HepG2 (cell line): ENCODE measurements around the gene TOX4. TPM values are rescaled to one million over a fixed set of nuclear protein-coding genes. Genes with fewer than 3 reads are reported as not detected.
A peak's percentile ranks its signal among the peaks of the same experiment; 100 is the strongest.

Source experiments
- ATF7 ChIP-seq, 2 experiments: fragments of 450-650 bp in 1 of 2; sonication (generic) in 1 of 2; formaldehyde crosslinking in 1 of 2; IDR thresholded peaks; 2 replicates each; pipeline versions ENCODE4 v1.4.0 to v1.6.1; 2016 to 2020; ENCODE audit warnings: antibody characterized with exemption in 1 of 2, mild to moderate bottlenecking in 1 of 2, missing genetic modification reagents in 1 of 2
- CEBPG ChIP-seq: IDR thresholded peaks from 2 replicates; pipeline ENCODE4 v1.6.1; 2016
- GABPA ChIP-seq, 2 experiments: IDR thresholded peaks; 2 replicates each; pipeline ENCODE4 v1.6.1; 2011 to 2016; ENCODE audit warnings: low read depth in 2 of 2, low read length in 1 of 2, missing biosample characterization in 1 of 2, missing genetic modification characterization in 1 of 2
- HOXA7 ChIP-seq: sonication (generic); formaldehyde crosslinking; IDR thresholded peaks from 2 replicates; pipeline ENCODE4 v1.8.1; 2022; ENCODE audit warnings: mild to moderate bottlenecking, missing genetic modification reagents, moderate library complexity
- IRX3 ChIP-seq: sonication (generic); formaldehyde crosslinking; IDR thresholded peaks from 2 replicates; pipeline ENCODE4 v1.8.1; 2023; ENCODE audit warnings: mild to moderate bottlenecking, low read depth, missing genetic modification reagents, borderline replicate concordance
- MIER2 ChIP-seq: IDR thresholded peaks from 2 replicates; pipeline ENCODE4 v1.6.1; 2016; ENCODE audit warnings: missing biosample characterization, missing genetic modification reagents
- NBN ChIP-seq: fragments of 450-650 bp; conservative IDR thresholded peaks from 2 replicates; pipeline ENCODE4 v1.6.1; 2017
- NFATC3 ChIP-seq: sonication (generic); formaldehyde crosslinking; IDR thresholded peaks from 2 replicates; pipeline ENCODE4 v1.5.1; 2020; ENCODE audit warnings: mild to moderate bottlenecking, missing genetic modification reagents
- POLR2A ChIP-seq, 2 experiments: IDR thresholded peaks; 2 replicates each; pipeline ENCODE4 v1.6.1; 2011; ENCODE audit warnings: low read depth in 2 of 2, low read length in 2 of 2, mild to moderate bottlenecking in 1 of 2, moderate library complexity in 1 of 2; ENCODE audit not compliant: insufficient read depth in 1 of 2
- SALL1 ChIP-seq: sonication (generic); formaldehyde crosslinking; IDR thresholded peaks from 2 replicates; pipeline ENCODE4 v1.8.0; 2022; ENCODE audit warnings: mild to moderate bottlenecking, missing genetic modification reagents
- SNRNP70 ChIP-seq: fragments of 200-400 bp; formaldehyde crosslinking; IDR thresholded peaks from 2 replicates; pipeline ENCODE4 v1.6.1; 2017; ENCODE audit warnings: mild to moderate bottlenecking, low read depth, low read length, moderate library complexity
- TARDBP ChIP-seq: sonication (generic); formaldehyde crosslinking; IDR thresholded peaks from 2 replicates; pipeline ENCODE4 v1.8.0; 2022; ENCODE audit warnings: mild to moderate bottlenecking, missing genetic modification reagents
- TIGD3 ChIP-seq: sonication (generic); formaldehyde crosslinking; IDR thresholded peaks from 2 replicates; pipeline ENCODE4 v1.5.1; 2020; ENCODE audit warnings: mild to moderate bottlenecking, missing genetic modification reagents, borderline replicate concordance
- ZNF230 ChIP-seq: sonication (generic); formaldehyde crosslinking; IDR thresholded peaks from 2 replicates; pipeline ENCODE4 v1.4.0; 2020; ENCODE audit warnings: mild to moderate bottlenecking, missing genetic modification reagents
- ZNF232 ChIP-seq: sonication (generic); formaldehyde crosslinking; IDR thresholded peaks from 2 replicates; pipeline ENCODE4 v1.4.0; 2020; ENCODE audit warnings: missing genetic modification reagents, borderline replicate concordance
- ZNF317 ChIP-seq: sonication (generic); formaldehyde crosslinking; IDR thresholded peaks from 2 replicates; pipeline ENCODE4 v1.5.0; 2020; ENCODE audit warnings: mild to moderate bottlenecking, missing genetic modification reagents
- ZNF331 ChIP-seq: sonication (generic); formaldehyde crosslinking; IDR thresholded peaks from 2 replicates; pipeline ENCODE4 v1.4.0; 2020; ENCODE audit warnings: missing genetic modification reagents
- ZNF333 ChIP-seq: sonication (generic); formaldehyde crosslinking; IDR thresholded peaks from 2 replicates; pipeline ENCODE4 v1.4.0; 2020; ENCODE audit warnings: mild to moderate bottlenecking, missing genetic modification reagents, borderline replicate concordance
- ZNF468 ChIP-seq: sonication (generic); formaldehyde crosslinking; IDR thresholded peaks from 2 replicates; pipeline ENCODE4 v1.8.0; 2022; ENCODE audit warnings: mild to moderate bottlenecking, moderate library complexity, missing genetic modification reagents
- ZNF556 ChIP-seq: sonication (generic); formaldehyde crosslinking; IDR thresholded peaks from 2 replicates; pipeline ENCODE4 v1.4.0; 2020; ENCODE audit warnings: mild to moderate bottlenecking, missing genetic modification reagents, borderline replicate concordance
- ZNF839 ChIP-seq: sonication (generic); formaldehyde crosslinking; IDR thresholded peaks from 2 replicates; pipeline ENCODE4 v1.4.0; 2020; ENCODE audit warnings: missing genetic modification reagents, mild to moderate bottlenecking, borderline replicate concordance
- ZZZ3 ChIP-seq: sonication (generic); formaldehyde crosslinking; IDR thresholded peaks from 2 replicates; pipeline ENCODE4 v1.4.0; 2020; ENCODE audit warnings: missing genetic modification reagents, mild to moderate bottlenecking, borderline replicate concordance
- polyA plus RNA-seq, 8 experiments: library from polyadenylated mRNA; depleted of rRNA in 3 of 8; stranded (reverse) in 7 of 8; unstranded in 1 of 8; fragments of >200 nt; fragmentation: Illumina TruSeq in 4 of 8; extraction: Trizol in 4 of 8; gene quantifications; 2 replicates each; pipeline versions ENCODE4 v1.2.1 to v1.2.3, GENCODE V29; 2011 to 2016; ENCODE audit warnings: low read depth in 4 of 8, missing spikeins in 1 of 8, mixed read lengths in 1 of 8; ENCODE audit not compliant: insufficient read depth in 1 of 8
- total RNA-seq, 5 experiments: library from RNA; depleted of rRNA; stranded (reverse); fragments of >200 nt; fragmentation: Illumina TruSeq; extraction: Trizol; gene quantifications; 2 replicates each; pipeline ENCODE4 v1.2.3, GENCODE V29; 2016; ENCODE audit warnings: low read depth in 1 of 5
- TF ChIP-seq, protein P1 (sequence below): sonication (generic); formaldehyde crosslinking; IDR thresholded peaks from 2 replicates; pipeline ENCODE4 v1.9.0; 2021; ENCODE audit warnings: missing genetic modification reagents, borderline replicate concordance
- TF ChIP-seq, protein P2 (sequence below): sonication (generic); formaldehyde crosslinking; IDR thresholded peaks from 2 replicates; pipeline ENCODE4 v1.8.0; 2022; ENCODE audit warnings: missing genetic modification reagents, mild to moderate bottlenecking, borderline replicate concordance

Gene TOX4
- total and polyA plus RNA-seq, 2 of the 13 experiments (the other 11 are each of a cell fraction or from before 2014, with no cell fraction given): 71.8 to 163 TPM

- no peak for TF ChIP-seq ZNF556
- TF ChIP-seq ZNF839 (CRISPR knock-in tag): no peak
- TF ChIP-seq ZZZ3: no peak
- TF ChIP-seq NFATC3 (CRISPR knock-in tag): no peak
- TF ChIP-seq ZNF333 (CRISPR knock-in tag): no peak
- no peak for TF ChIP-seq TIGD3 (CRISPR knock-in tag)
- TF ChIP-seq CEBPG (CRISPR knock-in tag): peak; percentile 40; the same call in 1 of the 2 replicates
- no peak for TF ChIP-seq NBN
- TF ChIP-seq, protein P1, sequence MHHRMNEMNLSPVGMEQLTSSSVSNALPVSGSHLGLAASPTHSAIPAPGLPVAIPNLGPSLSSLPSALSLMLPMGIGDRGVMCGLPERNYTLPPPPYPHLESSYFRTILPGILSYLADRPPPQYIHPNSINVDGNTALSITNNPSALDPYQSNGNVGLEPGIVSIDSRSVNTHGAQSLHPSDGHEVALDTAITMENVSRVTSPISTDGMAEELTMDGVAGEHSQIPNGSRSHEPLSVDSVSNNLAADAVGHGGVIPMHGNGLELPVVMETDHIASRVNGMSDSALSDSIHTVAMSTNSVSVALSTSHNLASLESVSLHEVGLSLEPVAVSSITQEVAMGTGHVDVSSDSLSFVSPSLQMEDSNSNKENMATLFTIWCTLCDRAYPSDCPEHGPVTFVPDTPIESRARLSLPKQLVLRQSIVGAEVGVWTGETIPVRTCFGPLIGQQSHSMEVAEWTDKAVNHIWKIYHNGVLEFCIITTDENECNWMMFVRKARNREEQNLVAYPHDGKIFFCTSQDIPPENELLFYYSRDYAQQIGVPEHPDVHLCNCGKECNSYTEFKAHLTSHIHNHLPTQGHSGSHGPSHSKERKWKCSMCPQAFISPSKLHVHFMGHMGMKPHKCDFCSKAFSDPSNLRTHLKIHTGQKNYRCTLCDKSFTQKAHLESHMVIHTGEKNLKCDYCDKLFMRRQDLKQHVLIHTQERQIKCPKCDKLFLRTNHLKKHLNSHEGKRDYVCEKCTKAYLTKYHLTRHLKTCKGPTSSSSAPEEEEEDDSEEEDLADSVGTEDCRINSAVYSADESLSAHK (CRISPR knock-in tag): no peak
- no peak for TF ChIP-seq MIER2 (CRISPR knock-in tag)
- TF ChIP-seq ZNF317 (CRISPR knock-in tag): peak; percentile 20; the same call in 1 of the 2 replicates
- TF ChIP-seq ZNF331 (CRISPR knock-in tag): peak; percentile 45; the same call in 1 of the 2 replicates
- no peak for TF ChIP-seq ZNF230 (CRISPR knock-in tag)
- no peak for TF ChIP-seq TARDBP
- 0 out of 4 replicates have a peak, but pooled peaks of 1 of the 2 experiments have one; percentile 3 for TF ChIP-seq POLR2A (IDR thresholded peaks at IDR 0.05; ENCODE audit: insufficient read depth in 1 of 2, low read depth in 2 of 2, low read length in 2 of 2)
- TF ChIP-seq ZNF232: 0 out of 2 replicates have a peak, but pooled peaks have one; percentile 28
- no peak for TF ChIP-seq ZNF468 (CRISPR knock-in tag)
- TF ChIP-seq IRX3: no peak
- TF ChIP-seq SNRNP70: no peak
- TF ChIP-seq, protein P2, sequence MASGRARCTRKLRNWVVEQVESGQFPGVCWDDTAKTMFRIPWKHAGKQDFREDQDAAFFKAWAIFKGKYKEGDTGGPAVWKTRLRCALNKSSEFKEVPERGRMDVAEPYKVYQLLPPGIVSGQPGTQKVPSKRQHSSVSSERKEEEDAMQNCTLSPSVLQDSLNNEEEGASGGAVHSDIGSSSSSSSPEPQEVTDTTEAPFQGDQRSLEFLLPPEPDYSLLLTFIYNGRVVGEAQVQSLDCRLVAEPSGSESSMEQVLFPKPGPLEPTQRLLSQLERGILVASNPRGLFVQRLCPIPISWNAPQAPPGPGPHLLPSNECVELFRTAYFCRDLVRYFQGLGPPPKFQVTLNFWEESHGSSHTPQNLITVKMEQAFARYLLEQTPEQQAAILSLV (CRISPR knock-in tag): no peak
- no peak for TF ChIP-seq GABPA (IDR thresholded peaks at IDR 0.05; ENCODE audit: low read depth, low read length)
- TF ChIP-seq GABPA (CRISPR knock-in tag; IDR thresholded peaks at IDR 0.05; ENCODE audit: low read depth): no peak
- no peak for TF ChIP-seq HOXA7 (CRISPR knock-in tag)
- TF ChIP-seq SALL1 (CRISPR knock-in tag): no peak; the same call in 1 of the 2 replicates
- TF ChIP-seq ATF7 (IDR thresholded peaks at IDR 0.05): no peak
- no peak for TF ChIP-seq ATF7 (CRISPR knock-in tag; IDR thresholded peaks at IDR 0.05)
These were observed 49.8 kb downstream of the TOX4 start (continued) for GRCh38 chr14:21526672-21527317.
